Panc1 (cell line): ENCODE data around the gene PRR20G.

ENCODE experiments used
- CTCF ChIP-seq: fragments of 450-650 bp; IDR thresholded peaks from 2 replicates; pipeline ENCODE4 v1.5.1; 2017; ENCODE audit warnings: mild to moderate bottlenecking
- TCF7L2 ChIP-seq: IDR thresholded peaks from 2 replicates; pipeline ENCODE4 v1.6.1; 2011; ENCODE audit warnings: mild to moderate bottlenecking, low read depth, low read length, inconsistent platforms
- TF ChIP-seq, protein P1 (sequence below), 2 experiments: IDR thresholded peaks; 2 replicates each; pipeline ENCODE4 v1.6.1; 2011 to 2012; ENCODE audit warnings: low read depth in 2 of 2, control low read depth in 1 of 2, low read length in 1 of 2, mild to moderate bottlenecking in 1 of 2, moderate library complexity in 1 of 2; ENCODE audit not compliant: insufficient read depth in 1 of 2

DNA sequence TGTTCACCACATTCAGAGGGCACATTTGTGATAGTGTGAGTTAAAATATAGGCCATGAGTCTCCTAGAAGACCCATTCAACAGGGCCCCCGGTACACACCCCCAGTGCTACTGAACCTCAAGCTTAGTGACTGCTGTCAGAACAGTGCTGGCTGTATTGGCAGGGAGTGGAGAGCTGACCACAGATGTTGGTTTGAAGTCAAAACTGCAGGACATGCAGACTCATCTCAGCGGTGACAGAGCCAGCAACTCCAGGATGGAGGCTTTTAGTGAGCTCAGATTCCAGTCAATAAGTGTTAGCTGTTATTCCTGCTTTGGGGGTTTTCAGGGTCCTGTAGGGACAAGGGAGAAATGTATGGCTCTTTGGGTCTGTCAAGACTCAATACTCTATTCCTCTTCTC, 29.1 kb downstream of the PRR20G start:
- TF ChIP-seq CTCF (no peak), TCF7L2 (no peak)
- TF ChIP-seq, protein P1, sequence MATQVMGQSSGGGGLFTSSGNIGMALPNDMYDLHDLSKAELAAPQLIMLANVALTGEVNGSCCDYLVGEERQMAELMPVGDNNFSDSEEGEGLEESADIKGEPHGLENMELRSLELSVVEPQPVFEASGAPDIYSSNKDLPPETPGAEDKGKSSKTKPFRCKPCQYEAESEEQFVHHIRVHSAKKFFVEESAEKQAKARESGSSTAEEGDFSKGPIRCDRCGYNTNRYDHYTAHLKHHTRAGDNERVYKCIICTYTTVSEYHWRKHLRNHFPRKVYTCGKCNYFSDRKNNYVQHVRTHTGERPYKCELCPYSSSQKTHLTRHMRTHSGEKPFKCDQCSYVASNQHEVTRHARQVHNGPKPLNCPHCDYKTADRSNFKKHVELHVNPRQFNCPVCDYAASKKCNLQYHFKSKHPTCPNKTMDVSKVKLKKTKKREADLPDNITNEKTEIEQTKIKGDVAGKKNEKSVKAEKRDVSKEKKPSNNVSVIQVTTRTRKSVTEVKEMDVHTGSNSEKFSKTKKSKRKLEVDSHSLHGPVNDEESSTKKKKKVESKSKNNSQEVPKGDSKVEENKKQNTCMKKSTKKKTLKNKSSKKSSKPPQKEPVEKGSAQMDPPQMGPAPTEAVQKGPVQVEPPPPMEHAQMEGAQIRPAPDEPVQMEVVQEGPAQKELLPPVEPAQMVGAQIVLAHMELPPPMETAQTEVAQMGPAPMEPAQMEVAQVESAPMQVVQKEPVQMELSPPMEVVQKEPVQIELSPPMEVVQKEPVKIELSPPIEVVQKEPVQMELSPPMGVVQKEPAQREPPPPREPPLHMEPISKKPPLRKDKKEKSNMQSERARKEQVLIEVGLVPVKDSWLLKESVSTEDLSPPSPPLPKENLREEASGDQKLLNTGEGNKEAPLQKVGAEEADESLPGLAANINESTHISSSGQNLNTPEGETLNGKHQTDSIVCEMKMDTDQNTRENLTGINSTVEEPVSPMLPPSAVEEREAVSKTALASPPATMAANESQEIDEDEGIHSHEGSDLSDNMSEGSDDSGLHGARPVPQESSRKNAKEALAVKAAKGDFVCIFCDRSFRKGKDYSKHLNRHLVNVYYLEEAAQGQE (IDR thresholded peaks at IDR 0.05; ENCODE audit: insufficient read depth in 1 of 2, low read depth in 2 of 2, low read length in 1 of 2), result no peak
